ENCODE results near the gene NUSAP1. TPM values are rescaled to one million over a fixed set of nuclear protein-coding genes. Genes with fewer than 3 reads are reported as not detected.
A peak's percentile ranks its signal among the peaks of the same experiment; 100 is the strongest.
"Not testable (repeated sequence)": the region's sequence is repeated elsewhere in the genome, so short reads cannot be mapped to it uniquely, and the experiment has no call there.

The NUSAP1 gene
- total and polyA plus RNA-seq, 5 donors from 2014 or later = 9.9 to 30.8 (median 18.0) TPM

GRCh38 chr15:41309226-41309905, 23.3 kb upstream of the NUSAP1 start:
- Histone ChIP-seq H3K36me3 (ENCODE audit: control insufficient read depth, insufficient read depth, low read length) (peaks cover 9% of the 10 kb centered on the region), H3K4me1 (ENCODE audit: control insufficient read depth, insufficient read depth, low read length, poor library complexity, severe bottlenecking) (no peaks in the 10 kb centered on the region), H3K27me3 (ENCODE audit: control insufficient read depth, insufficient read depth, low read length) (no peaks in the 10 kb centered on the region), H3K4me3 (ENCODE audit: low read depth, low read length) (no peak overlapping the region), H3K27ac (ENCODE audit: insufficient read depth, low read length, poor library complexity, severe bottlenecking) (no peak overlapping the region), H3K9me3 (ENCODE audit: control insufficient read depth in 2 of 2, low read length in 2 of 2) (no peaks in the 10 kb centered on the region)
- ATAC-seq (ENCODE audit: low read depth in 2 of 2) (no peak), DNase-seq (peak in 1 of 3 donors; percentile 17)
- Mint-ChIP-seq H3K9me3 (no peaks in the 10 kb centered on the region), H3K4me1 (peaks cover 5 to 10% (median 8%) of the 10 kb centered on the region in 4 donors), H3K36me3 (peaks cover 9% of the 10 kb centered on the region), H3K27ac (no peak overlapping the region), H3K27me3 (no peaks in the 10 kb centered on the region), H3K4me3 (no peak overlapping the region)

GRCh38 chr15:41320805-41321330, 11.8 kb upstream of the NUSAP1 start:
- ATAC-seq (ENCODE audit: low read depth in 2 of 2); H3K27ac ChIP-seq (ENCODE audit: insufficient read depth, low read length, poor library complexity, severe bottlenecking); H3K9me3 Mint-ChIP-seq; H3K4me3 Mint-ChIP-seq; H3K27ac Mint-ChIP-seq; H3K36me3 Mint-ChIP-seq; H3K36me3 ChIP-seq (ENCODE audit: control insufficient read depth, insufficient read depth, low read length); H3K27me3 ChIP-seq (ENCODE audit: control insufficient read depth, insufficient read depth, low read length); H3K4me1 Mint-ChIP-seq; H3K4me3 ChIP-seq (ENCODE audit: low read depth, low read length); H3K27me3 Mint-ChIP-seq; DNase-seq; H3K4me1 ChIP-seq (ENCODE audit: control insufficient read depth, insufficient read depth, low read length, poor library complexity, severe bottlenecking); H3K9me3 ChIP-seq (ENCODE audit: control insufficient read depth in 2 of 2, low read length in 2 of 2): not testable (repeated sequence)

GRCh38 chr15:41323611-41324010, 9.1 kb upstream of the NUSAP1 start:
- no peaks in the 10 kb centered on the region for H3K9me3 ChIP-seq (ENCODE audit: control insufficient read depth in 2 of 2, low read length in 2 of 2)
- H3K36me3 ChIP-seq (ENCODE audit: control insufficient read depth, insufficient read depth, low read length) = no peaks in the 10 kb centered on the region
- H3K27ac ChIP-seq (ENCODE audit: insufficient read depth, low read length, poor library complexity, severe bottlenecking) = no peak overlapping the region
- no peaks in the 10 kb centered on the region for H3K9me3 Mint-ChIP-seq
- DNase-seq (peak in 1 of 3 donors; percentile 59), ATAC-seq (ENCODE audit: low read depth in 2 of 2) (no peak)
- H3K4me1 Mint-ChIP-seq = peaks cover 0 to 11% (median 8%) of the 10 kb centered on the region in 4 donors
- no peaks in the 10 kb centered on the region for H3K36me3 Mint-ChIP-seq
- H3K27me3 ChIP-seq (ENCODE audit: control insufficient read depth, insufficient read depth, low read length) = no peaks in the 10 kb centered on the region
- peak overlapping the region in 2 of 4 donors; percentile 15 to 35 for H3K4me3 Mint-ChIP-seq
- peak overlapping the region in 1 of 3 donors; percentile 8 for H3K27ac Mint-ChIP-seq
- H3K27me3 Mint-ChIP-seq = no peaks in the 10 kb centered on the region
- H3K4me3 ChIP-seq (ENCODE audit: low read depth, low read length) = no peak overlapping the region
- no peaks in the 10 kb centered on the region for H3K4me1 ChIP-seq (ENCODE audit: control insufficient read depth, insufficient read depth, low read length, poor library complexity, severe bottlenecking)

GRCh38 chr15:41331281-41331680, 1.4 kb upstream of the NUSAP1 start:
- peak overlapping the region in 2 of 3 donors; percentile 94 to 96 for H3K27ac Mint-ChIP-seq
- no peak for ATAC-seq (ENCODE audit: low read depth in 2 of 2)
- no peaks in the 10 kb centered on the region for H3K36me3 Mint-ChIP-seq
- peak overlapping the region; percentile 55 for H3K27ac ChIP-seq (ENCODE audit: insufficient read depth, low read length, poor library complexity, severe bottlenecking)
- no peak for DNase-seq
- H3K27me3 ChIP-seq (ENCODE audit: control insufficient read depth, insufficient read depth, low read length) = no peaks in the 10 kb centered on the region
- no peaks in the 10 kb centered on the region for H3K36me3 ChIP-seq (ENCODE audit: control insufficient read depth, insufficient read depth, low read length)
- H3K4me3 Mint-ChIP-seq = peak overlapping the region; percentile 92 to 100 (median 98)
- H3K4me3 ChIP-seq (ENCODE audit: low read depth, low read length) = peak overlapping the region; percentile 98
- H3K4me1 ChIP-seq (ENCODE audit: control insufficient read depth, insufficient read depth, low read length, poor library complexity, severe bottlenecking) = peaks cover 26% of the 10 kb centered on the region
- no peaks in the 10 kb centered on the region for H3K9me3 Mint-ChIP-seq
- H3K4me1 Mint-ChIP-seq = peaks cover 14 to 37% (median 25%) of the 10 kb centered on the region in 4 donors
- H3K27me3 Mint-ChIP-seq = no peaks in the 10 kb centered on the region
- no peaks in the 10 kb centered on the region for H3K9me3 ChIP-seq (ENCODE audit: control insufficient read depth in 2 of 2, low read length in 2 of 2)

- H3K4me1 ChIP-seq (ENCODE audit: control insufficient read depth, insufficient read depth, low read length, poor library complexity, severe bottlenecking) = peaks cover 28% of the 10 kb centered on the region
- H3K27ac ChIP-seq (ENCODE audit: insufficient read depth, low read length, poor library complexity, severe bottlenecking) = peak overlapping the region; percentile 55
- Mint-ChIP-seq H3K27ac (peak overlapping the region; percentile 94 to 96 (median 94)), H3K9me3 (no peaks in the 10 kb centered on the region), H3K27me3 (no peaks in the 10 kb centered on the region), H3K36me3 (no peaks in the 10 kb centered on the region), H3K4me1 (peaks cover 15 to 37% (median 26%) of the 10 kb centered on the region in 4 donors), H3K4me3 (peak overlapping the region; percentile 92 to 100 (median 98))
- DNase-seq (peak in 1 of 3 donors; percentile 20), ATAC-seq (ENCODE audit: low read depth in 2 of 2) (no peak)
- H3K27me3 ChIP-seq (ENCODE audit: control insufficient read depth, insufficient read depth, low read length) = no peaks in the 10 kb centered on the region
- H3K36me3 ChIP-seq (ENCODE audit: control insufficient read depth, insufficient read depth, low read length) = no peaks in the 10 kb centered on the region
- no peaks in the 10 kb centered on the region for H3K9me3 ChIP-seq (ENCODE audit: control insufficient read depth in 2 of 2, low read length in 2 of 2)
- H3K4me3 ChIP-seq (ENCODE audit: low read depth, low read length) = peak overlapping the region; percentile 98
Observed at GRCh38 chr15:41331833-41332193, 868 bp upstream of the NUSAP1 start.

GRCh38 chr15:41333026-41333562, 413 bp downstream of the NUSAP1 start:
- Mint-ChIP-seq H3K27ac (peak overlapping the region; percentile 96 to 98 (median 97)), H3K27me3 (no peaks in the 10 kb centered on the region), H3K36me3 (no peaks in the 10 kb centered on the region), H3K4me1 (peaks cover 18 to 44% (median 30%) of the 10 kb centered on the region in 4 donors), H3K4me3 (peak overlapping the region; percentile 92 to 100 (median 98)), H3K9me3 (no peaks in the 10 kb centered on the region)
- Histone ChIP-seq H3K4me3 (ENCODE audit: low read depth, low read length) (peak overlapping the region; percentile 98), H3K9me3 (ENCODE audit: control insufficient read depth in 2 of 2, low read length in 2 of 2) (no peaks in the 10 kb centered on the region), H3K27me3 (ENCODE audit: control insufficient read depth, insufficient read depth, low read length) (no peaks in the 10 kb centered on the region), H3K4me1 (ENCODE audit: control insufficient read depth, insufficient read depth, low read length, poor library complexity, severe bottlenecking) (peaks cover 28% of the 10 kb centered on the region), H3K27ac (ENCODE audit: insufficient read depth, low read length, poor library complexity, severe bottlenecking) (peak overlapping the region; percentile 85), H3K36me3 (ENCODE audit: control insufficient read depth, insufficient read depth, low read length) (no peaks in the 10 kb centered on the region)
- no peak for ATAC-seq (ENCODE audit: low read depth in 2 of 2)
- peak in 2 of 3 donors; percentile 51 to 57 for DNase-seq

- no peaks in the 10 kb centered on the region for H3K27me3 Mint-ChIP-seq
- H3K9me3 Mint-ChIP-seq = no peaks in the 10 kb centered on the region
- ATAC-seq (ENCODE audit: low read depth in 2 of 2) (no peak), DNase-seq (no peak)
- peak overlapping the region; percentile 87 to 97 (median 96) for H3K27ac Mint-ChIP-seq
- peaks cover 28% of the 10 kb centered on the region for H3K4me1 ChIP-seq (ENCODE audit: control insufficient read depth, insufficient read depth, low read length, poor library complexity, severe bottlenecking)
- peak overlapping the region; percentile 60 for H3K4me3 ChIP-seq (ENCODE audit: low read depth, low read length)
- H3K27me3 ChIP-seq (ENCODE audit: control insufficient read depth, insufficient read depth, low read length) = no peaks in the 10 kb centered on the region
- peak overlapping the region; percentile 92 to 100 (median 98) for H3K4me3 Mint-ChIP-seq
- H3K36me3 Mint-ChIP-seq = no peaks in the 10 kb centered on the region
- H3K9me3 ChIP-seq (ENCODE audit: control insufficient read depth in 2 of 2, low read length in 2 of 2) = no peaks in the 10 kb centered on the region
- H3K27ac ChIP-seq (ENCODE audit: insufficient read depth, low read length, poor library complexity, severe bottlenecking) = peak overlapping the region; percentile 85
- peaks cover 18 to 50% (median 30%) of the 10 kb centered on the region in 4 donors for H3K4me1 Mint-ChIP-seq
- H3K36me3 ChIP-seq (ENCODE audit: control insufficient read depth, insufficient read depth, low read length) = no peaks in the 10 kb centered on the region
Observed at GRCh38 chr15:41334293-41335120, 1.8 kb downstream of the NUSAP1 start.
